Stimulated activated naive CD8-positive, alpha-beta T cell treated with anti-CD3 and anti-CD28 coated beads, Interleukin-15, amount 100 ng/mL, for 72 hours (primary cell): ENCODE data around the gene CYP2S1.

Experiments used
- ATAC-seq: fragments of 150-1000 bp; cut with Tn5 transposase; 2 replicates; pipeline ENCODE4 v1.10.0; 2021; ENCODE audit warnings: mild to moderate bottlenecking, moderate library complexity
- DNase-seq, 2 donors: peaks; one replicate each; pipeline ENCODE4 v3.0.0; 2021 to 2022
- H3K27ac Mint-ChIP-seq, 2 donors: one replicate each; pipeline ENCODE4 v1.8.0; 2022; ENCODE audit warnings: mild to moderate bottlenecking in 2 of 2, mixed read lengths in 2 of 2, moderate library complexity in 2 of 2
- H3K27me3 Mint-ChIP-seq: one replicate; pipeline ENCODE4 v1.8.0; 2022; ENCODE audit warnings: mixed read lengths
- H3K4me1 Mint-ChIP-seq: one replicate; pipeline ENCODE4 v1.8.0; 2022; ENCODE audit warnings: mild to moderate bottlenecking, mixed read lengths
- H3K4me3 Mint-ChIP-seq, 2 donors: one replicate each; pipeline ENCODE4 v1.8.0; 2022; ENCODE audit warnings: mild to moderate bottlenecking in 2 of 2, mixed read lengths in 2 of 2, moderate library complexity in 1 of 2
- H3K9me3 Mint-ChIP-seq, 2 donors: one replicate each; pipeline ENCODE4 v1.8.0; 2022; ENCODE audit warnings: mixed read lengths in 2 of 2

CYP2S1 gene

DNA sequence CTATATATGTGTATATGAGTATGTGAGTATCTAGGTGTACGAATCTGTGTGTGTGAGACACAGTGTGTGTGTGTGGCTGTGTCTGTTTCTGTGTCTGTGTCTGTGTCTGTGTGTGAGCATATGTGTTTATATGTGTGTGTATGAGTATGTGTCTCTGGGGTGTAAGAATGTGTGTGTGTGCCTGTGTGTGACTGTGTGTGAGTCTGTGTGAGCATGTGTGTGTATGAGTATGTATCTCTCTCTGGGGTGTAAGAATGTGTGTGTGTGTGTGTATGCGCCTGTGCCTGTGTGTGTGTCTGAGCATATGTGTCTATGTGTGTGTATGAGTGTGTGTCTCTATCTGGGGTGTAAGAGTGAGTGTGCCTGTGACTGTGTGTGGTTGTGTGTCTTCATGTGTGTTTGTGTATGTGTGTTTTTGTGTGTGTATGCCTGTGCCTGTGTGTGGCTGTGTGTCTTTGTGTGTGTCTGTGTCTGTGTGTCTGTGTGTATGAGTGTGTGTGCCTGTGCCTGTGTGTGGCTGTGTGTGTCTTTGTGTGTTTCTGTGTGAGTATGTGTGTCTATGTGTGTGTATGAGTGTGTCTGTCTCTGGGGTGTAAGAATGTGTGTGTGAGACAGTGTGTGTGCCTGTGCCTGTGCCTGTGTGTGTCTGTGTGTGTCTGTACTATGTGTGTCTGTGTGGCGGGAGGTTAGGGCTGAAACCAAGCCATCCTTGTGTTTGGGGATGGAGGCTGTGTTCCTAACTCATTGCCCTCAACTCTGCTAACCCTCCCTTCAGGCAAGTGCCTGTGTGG lies 37.2 kb downstream of the CYP2S1 start:
- DNase-seq, result no peak
- Mint-ChIP-seq H3K27ac (no peak overlapping the region), H3K9me3 (no peaks in the 10 kb centered on the region), H3K4me1 (peaks cover 18% of the 10 kb centered on the region), H3K4me3 (no peak overlapping the region), H3K27me3 (peaks cover 5% of the 10 kb centered on the region)
- no peak for ATAC-seq

DNA sequence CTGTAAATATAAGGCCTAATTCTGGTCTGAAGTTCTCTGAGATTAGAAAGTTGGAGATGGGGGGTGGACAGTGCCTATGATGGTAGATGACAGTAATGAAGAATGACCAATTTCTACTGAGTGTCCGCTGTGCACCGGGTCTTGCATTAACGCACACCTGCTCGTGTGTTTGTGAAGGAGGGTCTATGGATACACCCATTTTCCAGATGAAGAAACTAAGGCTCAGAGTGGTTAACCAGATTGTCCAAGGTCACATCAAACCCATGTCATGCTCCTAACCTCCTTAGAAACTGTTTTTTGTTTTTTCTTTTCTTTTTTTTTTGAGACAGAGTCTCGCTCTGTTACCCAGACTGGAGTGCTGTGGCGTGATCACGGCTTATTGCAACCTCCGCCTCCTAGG lies 39.7 kb downstream of the CYP2S1 start:
- no peak overlapping the region for H3K27ac Mint-ChIP-seq
- no peaks in the 10 kb centered on the region for H3K9me3 Mint-ChIP-seq
- DNase-seq, result no peak
- no peak for ATAC-seq
- H3K4me1 Mint-ChIP-seq, result no peaks in the 10 kb centered on the region
- no peak overlapping the region for H3K4me3 Mint-ChIP-seq
- H3K27me3 Mint-ChIP-seq, result no peaks in the 10 kb centered on the region

DNA sequence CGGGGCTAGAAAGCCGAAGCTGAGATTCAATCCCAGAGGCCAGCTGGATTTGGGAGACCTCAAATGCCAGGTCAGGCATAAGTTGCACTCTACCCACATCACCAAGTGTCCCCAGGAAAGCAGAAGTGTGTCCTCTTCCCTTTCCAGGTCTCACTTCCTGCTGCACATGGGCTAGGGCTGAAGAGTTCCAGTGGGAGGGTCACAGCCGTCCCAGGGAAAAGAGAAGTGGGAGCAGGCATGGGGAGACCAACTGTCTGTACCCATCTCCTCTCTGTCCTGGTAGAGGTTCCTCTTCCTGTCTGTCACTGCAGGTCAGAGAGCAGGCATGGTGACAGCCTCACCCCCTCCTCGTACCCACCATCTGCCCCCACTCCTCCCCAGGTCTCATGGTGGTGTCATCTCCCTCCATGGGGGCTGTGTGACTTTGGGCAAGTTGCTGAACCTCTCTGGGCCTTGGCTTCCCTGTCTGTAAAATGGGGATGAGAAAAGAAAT lies 40.8 kb downstream of the CYP2S1 start:
- DNase-seq, result no peak
- H3K27ac Mint-ChIP-seq, result no peak overlapping the region
- no peak overlapping the region for H3K4me3 Mint-ChIP-seq
- no peaks in the 10 kb centered on the region for H3K27me3 Mint-ChIP-seq
- H3K4me1 Mint-ChIP-seq, result no peaks in the 10 kb centered on the region
- no peak for ATAC-seq
- H3K9me3 Mint-ChIP-seq, result no peaks in the 10 kb centered on the region

DNA sequence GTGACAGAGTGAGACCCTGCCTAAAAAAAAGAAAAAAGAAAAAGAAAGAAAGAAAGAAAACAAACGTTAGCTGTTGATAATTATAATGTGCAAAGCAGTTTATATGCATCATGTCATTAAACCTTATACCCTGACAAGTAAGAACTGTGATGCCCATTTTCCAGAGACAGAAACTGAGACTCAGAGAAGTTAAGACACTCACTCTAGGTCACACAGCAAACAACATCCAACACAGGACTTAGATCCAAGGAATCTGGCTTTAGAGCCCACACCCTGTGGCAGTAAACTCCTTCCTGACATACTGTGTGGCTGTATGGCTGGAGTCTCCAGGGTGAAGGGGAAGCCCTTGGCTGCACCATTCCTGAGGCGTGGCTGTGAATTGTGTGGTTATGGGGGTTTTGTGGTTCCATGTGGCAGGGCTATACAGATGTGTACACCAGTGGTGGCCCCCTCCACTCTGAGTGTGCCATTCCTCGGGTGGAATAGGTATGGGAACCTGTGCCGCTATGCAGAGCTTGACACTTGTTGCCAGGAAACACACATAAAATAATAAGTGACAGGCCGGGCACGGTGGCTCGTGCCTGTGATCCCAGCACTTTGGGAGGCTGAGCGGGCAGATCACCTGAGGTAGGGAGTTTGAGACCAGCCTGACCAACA lies 41.6 kb downstream of the CYP2S1 start:
- Mint-ChIP-seq H3K4me3 (no peak overlapping the region), H3K4me1 (no peaks in the 10 kb centered on the region), H3K9me3 (no peaks in the 10 kb centered on the region), H3K27me3 (no peaks in the 10 kb centered on the region), H3K27ac (no peak overlapping the region)
- no peak for ATAC-seq
- DNase-seq, result no peak

DNA sequence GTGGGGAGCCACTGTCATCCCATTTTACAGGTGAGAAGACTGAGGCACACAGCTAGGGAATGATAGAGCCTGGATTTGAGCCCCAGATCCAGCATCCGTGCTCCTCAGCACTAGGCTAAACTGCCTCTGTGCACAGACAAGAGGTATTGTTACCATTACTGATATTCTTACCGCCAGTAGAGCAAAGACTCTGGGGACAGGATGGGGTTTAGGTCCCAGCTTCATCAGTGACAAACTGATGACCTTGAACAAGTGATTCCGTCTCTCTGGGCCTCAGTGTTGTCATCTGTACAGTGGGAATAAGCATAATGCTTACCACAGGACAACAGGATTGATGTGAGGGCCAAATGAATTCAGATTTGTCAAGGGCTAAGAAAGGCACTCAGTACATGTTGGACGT lies 42.5 kb downstream of the CYP2S1 start:
- H3K4me3 Mint-ChIP-seq, result no peak overlapping the region
- DNase-seq (no peak), ATAC-seq (no peak)
- no peaks in the 10 kb centered on the region for H3K4me1 Mint-ChIP-seq
- no peak overlapping the region for H3K27ac Mint-ChIP-seq
- H3K9me3 Mint-ChIP-seq, result no peaks in the 10 kb centered on the region
- no peaks in the 10 kb centered on the region for H3K27me3 Mint-ChIP-seq

DNA sequence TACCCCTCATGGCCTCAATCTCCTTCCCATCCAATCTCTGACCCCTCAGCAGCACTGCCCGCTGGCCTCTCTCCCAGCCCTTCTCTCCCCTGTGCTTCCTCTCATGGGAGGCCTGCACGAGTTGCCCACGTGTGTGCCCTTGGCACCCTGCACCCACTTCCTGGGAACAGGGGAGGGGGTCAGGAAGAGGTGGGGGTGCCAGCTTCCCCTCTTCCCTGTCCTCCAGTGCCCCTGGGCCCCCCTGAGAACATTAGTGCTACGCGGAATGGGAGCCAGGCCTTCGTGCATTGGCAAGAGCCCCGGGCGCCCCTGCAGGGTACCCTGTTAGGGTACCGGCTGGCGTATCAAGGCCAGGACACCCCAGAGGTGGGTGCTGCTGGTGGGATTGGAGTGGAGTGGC lies 45.2 kb downstream of the CYP2S1 start:
- Mint-ChIP-seq H3K4me3 (no peak overlapping the region), H3K4me1 (no peaks in the 10 kb centered on the region), H3K27me3 (no peaks in the 10 kb centered on the region), H3K27ac (no peak overlapping the region), H3K9me3 (no peaks in the 10 kb centered on the region)
- ATAC-seq, result no peak
- DNase-seq, result no peak

DNA sequence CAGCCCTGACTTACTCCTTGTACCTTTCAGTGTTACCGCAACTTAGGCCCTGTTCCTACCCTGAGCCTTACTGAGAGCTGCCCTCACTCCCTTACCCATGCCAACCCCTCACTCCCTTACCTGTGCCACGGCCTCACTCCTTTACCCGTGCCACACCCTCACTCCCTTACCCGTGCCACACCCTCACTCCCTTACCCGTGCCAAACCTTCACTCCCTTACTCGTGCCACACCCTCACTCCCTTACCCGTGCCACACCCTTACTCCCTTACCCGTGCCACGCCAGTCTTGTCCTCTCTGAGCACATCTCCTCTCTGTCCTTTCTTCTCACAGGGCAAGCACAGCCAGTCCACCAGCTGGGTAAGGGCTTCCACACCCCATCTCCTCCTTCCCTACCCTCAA lies 46.3 kb downstream of the CYP2S1 start:
- no peaks in the 10 kb centered on the region for H3K4me1 Mint-ChIP-seq
- no peaks in the 10 kb centered on the region for H3K9me3 Mint-ChIP-seq
- no peak overlapping the region for H3K4me3 Mint-ChIP-seq
- no peak overlapping the region for H3K27ac Mint-ChIP-seq
- ATAC-seq, result no peak
- DNase-seq, result no peak
- H3K27me3 Mint-ChIP-seq, result no peaks in the 10 kb centered on the region

DNA sequence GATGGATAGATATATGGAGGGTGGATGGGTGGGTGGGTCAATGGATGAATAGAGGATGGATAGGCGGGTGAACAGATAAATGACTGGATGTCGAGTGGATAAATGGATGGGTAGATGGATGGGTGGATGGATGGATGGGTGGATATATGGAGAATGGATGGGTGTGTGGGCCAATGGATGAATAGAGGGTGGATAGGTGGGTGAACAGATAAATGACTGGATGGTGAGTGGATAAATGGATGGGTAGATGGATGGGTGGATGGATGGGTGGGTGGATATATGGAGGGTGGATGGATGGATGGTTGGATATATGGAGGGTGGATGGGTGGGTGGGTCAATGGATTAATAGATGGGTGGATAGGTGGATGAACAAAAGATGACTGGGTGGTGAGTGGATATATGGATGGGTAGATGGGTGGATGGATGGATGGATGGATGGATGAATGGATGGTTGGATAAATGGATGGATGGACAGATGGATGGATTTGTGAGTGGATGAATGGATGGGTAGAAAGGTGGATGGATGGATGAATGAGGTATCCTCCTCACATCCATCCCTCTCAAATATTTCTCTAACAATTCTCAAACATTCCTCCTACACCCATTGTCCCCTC lies 47.0 kb downstream of the CYP2S1 start:
- H3K27me3 Mint-ChIP-seq, result no peaks in the 10 kb centered on the region
- DNase-seq, result no peak
- H3K4me3 Mint-ChIP-seq, result no peak overlapping the region
- ATAC-seq, result no peak
- no peak overlapping the region for H3K27ac Mint-ChIP-seq
- H3K9me3 Mint-ChIP-seq, result no peaks in the 10 kb centered on the region
- no peaks in the 10 kb centered on the region for H3K4me1 Mint-ChIP-seq

DNA sequence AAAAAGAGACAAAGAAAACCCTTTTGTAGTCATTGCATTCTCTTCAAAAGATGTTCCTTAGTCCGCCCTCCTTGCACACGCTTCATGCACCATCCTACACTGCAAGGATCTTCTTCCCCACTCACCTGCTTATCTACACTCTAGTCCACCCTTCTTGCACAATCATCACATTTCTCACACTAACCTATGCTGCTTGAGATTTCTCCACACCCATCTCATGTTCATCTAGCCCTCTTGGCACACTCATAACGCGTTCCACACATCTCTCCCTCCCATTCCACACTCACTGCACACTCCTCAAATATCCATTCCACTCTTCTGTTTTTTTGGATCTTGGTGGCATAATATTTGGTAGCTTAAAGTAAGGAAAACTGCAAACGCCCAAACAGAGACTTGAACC lies 48.8 kb downstream of the CYP2S1 start:
- Mint-ChIP-seq H3K27ac (no peak overlapping the region), H3K4me3 (no peak overlapping the region), H3K27me3 (no peaks in the 10 kb centered on the region), H3K4me1 (no peaks in the 10 kb centered on the region), H3K9me3 (no peaks in the 10 kb centered on the region)
- DNase-seq (no peak), ATAC-seq (no peak)

DNA sequence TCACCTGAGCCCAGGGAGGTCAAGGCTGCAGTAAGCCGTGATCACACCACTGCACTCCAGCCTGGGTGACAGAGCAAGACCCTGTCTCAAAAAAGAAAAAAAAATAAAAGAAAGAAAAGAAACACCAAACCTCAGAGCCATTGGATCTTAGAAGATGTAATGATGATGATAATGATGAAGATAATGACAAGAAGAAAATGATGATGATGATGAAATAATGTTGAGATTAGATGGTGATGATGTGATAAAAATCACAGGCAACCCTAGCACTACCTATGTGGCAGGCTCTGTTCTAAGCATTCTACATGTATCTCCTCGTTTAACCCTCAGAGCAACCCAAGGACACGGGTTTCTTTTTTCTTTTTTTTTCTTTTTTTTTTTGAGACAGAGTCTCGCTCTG lies 51.1 kb downstream of the CYP2S1 start:
- DNase-seq (no peak), ATAC-seq (no peak)
- H3K27ac Mint-ChIP-seq, result no peak overlapping the region
- H3K4me1 Mint-ChIP-seq, result no peaks in the 10 kb centered on the region
- H3K27me3 Mint-ChIP-seq, result no peaks in the 10 kb centered on the region
- no peaks in the 10 kb centered on the region for H3K9me3 Mint-ChIP-seq
- H3K4me3 Mint-ChIP-seq, result no peak overlapping the region

DNA sequence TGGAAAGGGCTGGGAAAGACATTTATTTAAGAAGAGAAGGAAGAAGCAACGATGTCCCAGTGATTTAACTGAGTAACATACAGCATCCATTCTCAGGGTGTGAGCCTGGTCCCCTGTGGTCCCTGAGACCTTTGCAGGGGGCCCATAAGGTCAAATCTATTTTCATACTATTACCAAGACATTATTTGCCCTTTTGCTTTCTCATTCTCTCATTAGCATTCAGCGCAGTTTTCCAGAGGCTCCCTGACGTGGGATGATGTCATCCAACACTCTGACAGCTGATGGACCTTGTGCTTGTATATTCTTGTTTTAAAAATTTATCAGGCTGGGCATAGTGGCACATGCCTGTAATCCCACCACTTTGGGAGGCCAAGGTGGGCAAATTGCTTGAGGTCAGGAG lies 52.8 kb downstream of the CYP2S1 start:
- no peak for ATAC-seq
- Mint-ChIP-seq H3K4me1 (no peaks in the 10 kb centered on the region), H3K9me3 (no peaks in the 10 kb centered on the region), H3K27me3 (no peaks in the 10 kb centered on the region), H3K4me3 (no peak overlapping the region), H3K27ac (no peak overlapping the region)
- DNase-seq, result no peak

DNA sequence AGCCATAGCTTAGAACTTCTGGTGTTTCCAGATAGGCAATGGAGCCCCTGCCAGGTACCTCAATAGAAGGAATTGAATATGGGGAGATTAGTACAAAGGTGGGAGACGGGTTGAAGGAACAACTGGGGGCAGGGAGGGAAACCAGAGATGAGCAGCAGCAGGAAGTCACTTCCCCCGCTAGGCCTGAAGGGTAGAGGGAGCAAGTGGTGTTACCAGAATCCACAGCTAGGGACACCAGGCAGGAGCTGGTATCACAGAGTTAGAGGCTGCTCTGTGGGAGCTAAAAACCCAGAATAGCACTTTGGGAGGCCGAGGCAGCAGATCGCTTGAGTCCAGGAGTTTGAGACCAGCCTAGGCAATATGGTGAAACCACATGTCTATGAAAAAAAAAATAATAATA lies 55.9 kb downstream of the CYP2S1 start:
- H3K4me1 Mint-ChIP-seq, result no peaks in the 10 kb centered on the region
- ATAC-seq (no peak), DNase-seq (no peak)
- peaks cover 17% of the 10 kb centered on the region for H3K27me3 Mint-ChIP-seq
- H3K4me3 Mint-ChIP-seq, result no peak overlapping the region
- H3K27ac Mint-ChIP-seq, result peak overlapping the region in 1 of 2 donors; percentile 9
- H3K9me3 Mint-ChIP-seq, result no peaks in the 10 kb centered on the region

DNA sequence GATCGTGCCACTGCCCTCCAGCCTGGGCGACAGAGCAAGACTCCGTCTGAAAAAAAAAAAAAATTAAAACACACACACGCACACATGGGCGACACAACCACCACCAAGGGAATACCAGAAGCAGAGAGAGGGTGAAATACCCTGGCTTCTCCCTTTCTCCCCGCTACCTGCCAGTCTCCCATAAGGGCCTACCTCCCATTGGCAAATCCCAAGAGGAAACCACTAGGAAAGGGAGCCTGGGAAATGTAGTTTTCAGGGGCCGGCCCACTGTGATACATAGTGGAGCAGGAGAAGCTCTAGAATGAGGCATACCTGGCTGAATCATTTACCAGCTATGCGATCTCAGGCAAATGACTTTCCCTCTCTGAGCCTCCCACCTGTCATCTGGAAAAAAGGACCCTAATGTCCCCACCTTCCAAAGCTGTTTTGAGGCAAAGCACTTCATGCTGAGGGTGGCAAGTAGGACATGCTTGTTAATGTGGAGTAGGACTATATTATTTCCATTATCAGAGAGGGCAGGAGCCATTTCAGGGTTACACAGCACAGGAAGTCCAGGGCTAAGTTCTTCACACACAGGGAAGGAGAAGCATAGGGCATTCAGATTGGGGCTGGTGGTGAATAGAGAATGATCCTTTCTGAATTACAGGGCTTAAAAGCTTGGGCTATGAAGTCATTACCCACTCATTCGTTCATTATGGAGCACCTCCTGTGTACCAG lies 56.8 kb downstream of the CYP2S1 start:
- no peaks in the 10 kb centered on the region for H3K9me3 Mint-ChIP-seq
- no peak for DNase-seq
- H3K4me1 Mint-ChIP-seq, result no peaks in the 10 kb centered on the region
- ATAC-seq, result no peak
- peaks cover 19% of the 10 kb centered on the region for H3K27me3 Mint-ChIP-seq
- H3K4me3 Mint-ChIP-seq, result no peak overlapping the region
- H3K27ac Mint-ChIP-seq, result peak overlapping the region in 1 of 2 donors; percentile 74

DNA sequence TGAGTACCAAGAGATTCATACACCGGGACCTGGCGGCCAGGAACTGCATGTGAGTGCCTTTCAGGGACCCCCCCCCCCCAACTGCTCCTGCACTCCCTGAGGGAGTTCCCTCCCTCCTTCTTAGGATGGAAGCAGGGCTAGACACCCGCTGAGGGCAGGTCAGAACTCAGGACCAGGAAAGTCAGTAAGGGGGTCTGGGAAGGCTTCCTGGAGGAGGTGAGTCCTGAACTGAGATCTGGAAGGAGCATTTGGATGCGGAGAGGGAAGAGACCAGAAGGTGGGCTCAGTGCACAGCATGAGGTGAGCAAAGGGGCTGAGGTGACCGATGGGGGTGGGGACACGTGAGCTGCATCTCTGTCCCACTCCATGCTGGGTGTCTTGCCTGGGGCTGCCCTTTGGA lies 60.6 kb downstream of the CYP2S1 start:
- H3K27me3 Mint-ChIP-seq, result peaks cover 19% of the 10 kb centered on the region
- ATAC-seq (no peak), DNase-seq (no peak)
- H3K9me3 Mint-ChIP-seq, result no peaks in the 10 kb centered on the region
- H3K4me3 Mint-ChIP-seq, result no peak overlapping the region
- no peaks in the 10 kb centered on the region for H3K4me1 Mint-ChIP-seq
- H3K27ac Mint-ChIP-seq, result no peak overlapping the region

DNA sequence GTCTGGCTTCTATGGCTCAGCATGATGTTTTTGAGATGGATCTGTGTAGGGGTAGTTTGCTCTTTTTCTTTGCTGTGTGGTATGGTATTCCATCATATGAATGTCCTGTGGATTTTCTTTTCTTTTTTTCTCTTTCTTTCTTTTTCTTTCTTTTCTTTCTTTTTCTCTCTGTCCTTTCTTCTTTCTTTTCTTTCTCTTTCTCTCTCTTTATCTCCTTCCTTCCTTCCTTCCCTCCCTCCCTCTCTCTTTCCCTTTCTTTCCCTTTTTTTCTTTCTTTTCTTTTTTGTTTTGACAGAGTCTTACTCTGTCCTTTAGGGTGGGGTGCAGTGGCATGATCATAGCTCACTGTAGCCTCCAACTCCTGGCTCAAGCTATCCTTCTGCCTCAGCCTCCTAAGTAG lies 62.2 kb downstream of the CYP2S1 start:
- Mint-ChIP-seq H3K27ac (peak overlapping the region in 1 of 2 donors; percentile 29), H3K27me3 (peaks cover 19% of the 10 kb centered on the region), H3K4me1 (no peaks in the 10 kb centered on the region), H3K4me3 (no peak overlapping the region), H3K9me3 (no peaks in the 10 kb centered on the region)
- ATAC-seq (no peak), DNase-seq (no peak)
